Keratinocyte (primary cell): ENCODE measurements around the gene FXYD6. TPM values are rescaled to one million over a fixed set of nuclear protein-coding genes. Genes with fewer than 3 reads are reported as not detected.

Source experiments
- DNase-seq: peaks from one replicate; pipeline ENCODE4 v3.0.0-alpha.2; 2011; ENCODE audit warnings: low read depth, missing footprints, low spot score
- FAIRE-seq: peaks from 2 replicates; lab custom pipeline; 2011; peaks lifted over from hg19 to GRCh38; lab: Jason Lieb, UNC
- H2AFZ ChIP-seq: 2 replicates; pipeline ENCODE4 v1.6.0; 2012; ENCODE audit warnings: low read length, control low read depth, inconsistent platforms; ENCODE audit not compliant: control insufficient read depth
- H3K27ac ChIP-seq: 2 replicates; pipeline ENCODE4 v1.5.1; 2011; ENCODE audit warnings: low read length; ENCODE audit not compliant: control insufficient read depth, insufficient read depth
- H3K27me3 ChIP-seq: 3 replicates; pipeline ENCODE4 v1.6.0; 2011; ENCODE audit warnings: low read length; ENCODE audit not compliant: control insufficient read depth, insufficient read depth; ENCODE audit errors: extremely low read depth
- H3K36me3 ChIP-seq, 2 experiments: 2 replicates in 1 of 2; 3 replicates in 1 of 2; pipeline ENCODE4 v1.5.1; 2011; ENCODE audit warnings: low read length in 2 of 2, mild to moderate bottlenecking in 1 of 2; ENCODE audit not compliant: control insufficient read depth in 2 of 2, insufficient read depth in 2 of 2; ENCODE audit errors: extremely low read depth in 1 of 2
- H3K4me1 ChIP-seq: 3 replicates; pipeline ENCODE4 v1.5.1; 2011; ENCODE audit warnings: low read length; ENCODE audit not compliant: control insufficient read depth, insufficient read depth; ENCODE audit errors: extremely low read depth
- H3K4me2 ChIP-seq: 3 replicates; pipeline ENCODE4 v1.6.0; 2011; ENCODE audit warnings: low read depth, low read length; ENCODE audit not compliant: control insufficient read depth, insufficient read depth; ENCODE audit errors: extremely low read depth
- H3K4me3 ChIP-seq, 3 experiments: fragments of 200-600 bp in 1 of 3; sonication (generic) in 1 of 3; 2 replicates in 2 of 3; 3 replicates in 1 of 3; pipeline ENCODE4 v1.5.1; 2011 to 2016; ENCODE audit warnings: low read length in 3 of 3, mild to moderate bottlenecking in 3 of 3, control low read depth in 2 of 3, inconsistent platforms in 1 of 3, low read depth in 1 of 3, mixed read lengths in 1 of 3, mixed run types in 1 of 3, moderate library complexity in 1 of 3; ENCODE audit not compliant: control insufficient read depth in 2 of 3, insufficient read depth in 2 of 3; ENCODE audit errors: extremely low read depth in 1 of 3
- H3K79me2 ChIP-seq: 2 replicates; pipeline ENCODE4 v1.6.0; 2012; ENCODE audit warnings: low read length; ENCODE audit not compliant: control insufficient read depth, insufficient read depth
- H3K9ac ChIP-seq: 3 replicates; pipeline ENCODE4 v1.6.0; 2011; ENCODE audit warnings: low read length; ENCODE audit not compliant: control insufficient read depth, insufficient read depth; ENCODE audit errors: extremely low read depth
- H3K9me1 ChIP-seq: 3 replicates; pipeline ENCODE4 v1.6.0; 2011; ENCODE audit warnings: low read length; ENCODE audit not compliant: control insufficient read depth, insufficient read depth; ENCODE audit errors: extremely low read depth
- H3K9me3 ChIP-seq: 2 replicates; pipeline ENCODE4 v1.5.1; 2012; ENCODE audit warnings: low read depth, low read length; ENCODE audit not compliant: control insufficient read depth
- H4K20me1 ChIP-seq: 3 replicates; pipeline ENCODE4 v1.6.0; 2011; ENCODE audit warnings: low read length; ENCODE audit not compliant: control insufficient read depth, insufficient read depth; ENCODE audit errors: extremely low read depth
- CTCF ChIP-seq, 3 experiments: IDR thresholded peaks in 1 of 3; conservative IDR thresholded peaks in 1 of 3; optimal IDR thresholded peaks in 1 of 3; 2 replicates in 2 of 3; 3 replicates in 1 of 3; pipeline versions ENCODE3 to v1.5.1; 2011; ENCODE audit warnings: low read length in 3 of 3, mild to moderate bottlenecking in 3 of 3, moderate library complexity in 2 of 3, control low read depth in 1 of 3, inconsistent platforms in 1 of 3; ENCODE audit not compliant: insufficient read depth in 2 of 3; ENCODE audit errors: extremely low read depth in 1 of 3
- EZH2 ChIP-seq: IDR thresholded peaks from one replicate; pipeline ENCODE4 v1.6.1; 2012; ENCODE audit warnings: inconsistent platforms, mild to moderate bottlenecking, low read length, moderate library complexity
- dilution Hi-C: fragments of 300-500 bp; cut with MboI; formaldehyde crosslinking; loops from one replicate; pipeline ENCODE4 v1.7.0; 2020; ENCODE audit warnings: low sequenced_read_pairs; ENCODE audit not compliant: extremely low pct_ligation_motif_present
- polyA plus RNA-seq, 5 experiments: library from polyadenylated mRNA; depleted of rRNA in 3 of 5; stranded (reverse) in 3 of 5; stranded (forward) in 1 of 5; unstranded in 1 of 5; fragments of >200 nt; gene quantifications; 1 replicate in 1 of 5; 2 replicates in 3 of 5; 3 replicates in 1 of 5; pipeline versions ENCODE4 v1.2.1 to v1.2.3, GENCODE V29; 2011 to 2012; ENCODE audit warnings: missing spikeins in 2 of 5, low read depth in 1 of 5, low replicate concordance in 1 of 5

FXYD6 gene
- polyA plus RNA-seq, 1 donor (not counting 4 experiments of a cell fraction or from before 2014, with no cell fraction given): not detected

GRCh38 chr11:117874253-117874909 is 2.1 kb downstream of the FXYD6 start:
- FAIRE-seq: no peak

GRCh38 chr11:117873828-117874125 is 2.7 kb downstream of the FXYD6 start:
- Histone ChIP-seq H3K9me1 (no peaks in the 10 kb centered on the region), H3K4me3 (no peak overlapping the region), H2AFZ (no peak overlapping the region), H3K9me3 (no peaks in the 10 kb centered on the region), H3K36me3 (no peaks in the 10 kb centered on the region), H3K4me2 (no peak overlapping the region), H4K20me1 (no peaks in the 10 kb centered on the region), H3K9ac (no peak overlapping the region), H3K27me3 (peaks cover 68% of the 10 kb centered on the region), H3K4me1 (no peaks in the 10 kb centered on the region), H3K79me2 (no peaks in the 10 kb centered on the region), H3K27ac (no peak overlapping the region)
- dilution Hi-C loops: no loop called here
- FAIRE-seq (no peak), DNase-seq (no peak)
- no peak for TF ChIP-seq CTCF (optimal IDR thresholded peaks at IDR 0.05 in 1 of 3, IDR thresholded peaks at IDR 0.05 in 1 of 3, conservative IDR thresholded peaks at IDR 0.05 in 1 of 3; ENCODE audit: extremely low read depth in 1 of 3, insufficient read depth in 2 of 3, low read length in 3 of 3)
- TF ChIP-seq EZH2: no peak

More at GRCh38 chr11:117874253-117874909, 2.1 kb downstream of the FXYD6 start:
- Histone ChIP-seq H3K36me3 (no peaks in the 10 kb centered on the region), H2AFZ (no peak overlapping the region), H3K9me3 (no peaks in the 10 kb centered on the region), H3K27ac (no peak overlapping the region), H3K79me2 (no peaks in the 10 kb centered on the region), H3K4me2 (no peak overlapping the region), H3K27me3 (peaks cover 74% of the 10 kb centered on the region), H3K9me1 (no peaks in the 10 kb centered on the region), H3K4me1 (no peaks in the 10 kb centered on the region), H3K9ac (no peak overlapping the region), H4K20me1 (no peaks in the 10 kb centered on the region), H3K4me3 (no peak overlapping the region)
- no peak for TF ChIP-seq EZH2
- no peak for TF ChIP-seq CTCF (optimal IDR thresholded peaks at IDR 0.05 in 1 of 3, IDR thresholded peaks at IDR 0.05 in 1 of 3, conservative IDR thresholded peaks at IDR 0.05 in 1 of 3; ENCODE audit: extremely low read depth in 1 of 3, insufficient read depth in 2 of 3, low read length in 3 of 3)
- DNase-seq: no peak
- dilution Hi-C loops: no loop called here
